Astrocyte of the hippocampus (primary cell): ENCODE data around the gene OR56B4.

ENCODE experiments used
- DNase-seq: peaks from one replicate; pipeline ENCODE4 v3.0.0; 2011; ENCODE audit warnings: low read depth, low spot score

OR56B4 gene

DNA sequence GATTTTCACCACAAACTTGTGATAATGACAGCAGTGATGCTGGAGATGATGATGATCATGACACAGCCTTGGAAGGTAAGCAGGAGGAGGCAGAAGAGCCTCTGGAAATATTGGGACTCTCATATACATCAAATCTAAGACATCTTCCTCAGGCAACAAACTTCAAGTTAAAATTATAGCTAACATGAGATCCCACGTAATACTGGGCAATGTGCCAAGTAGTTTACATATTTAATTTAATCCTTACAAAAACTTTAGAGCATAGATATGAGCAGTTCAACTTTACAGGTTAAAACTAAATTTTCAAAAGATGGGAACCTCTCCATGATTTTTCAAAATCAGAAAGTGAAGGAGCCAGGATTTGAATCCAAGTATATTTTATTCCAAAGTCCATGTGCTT, 43.6 kb downstream of the OR56B4 start:
- no peak for DNase-seq

- DNase-seq: no peak
Measured at GRCh38 chr11:6152126-6152525, 44.6 kb downstream of the OR56B4 start.

- DNase-seq: no peak
Measured at GRCh38 chr11:6156628-6157359, 49.3 kb downstream of the OR56B4 start.
